Sciatic nerve (tissue), 2 donors: ENCODE results near the gene ANP32D. TPM values are rescaled to one million over a fixed set of nuclear protein-coding genes. Genes with fewer than 3 reads are reported as not detected.
"Not testable (repeated sequence)": the region's sequence is repeated elsewhere in the genome, so short reads cannot be mapped to it uniquely, and the experiment has no call there.

Source experiments
- ATAC-seq: fragments of 200-7000 bp; cut with Tn5 transposase; one replicate; pipeline ENCODE4 v1.9.1; 2020; ENCODE audit warnings: mild to moderate bottlenecking, moderate library complexity
- DNase-seq: peaks from one replicate; pipeline ENCODE4 v3.0.0-alpha.2; 2020; ENCODE audit warnings: low spot score
- intact Hi-C: fragments of 100-400 bp; cut with DNase I; formaldehyde crosslinking; loops from one replicate; pipeline ENCODE4 v1.14.2; 2022
- total RNA-seq: library from RNA; stranded (reverse); fragmentation: NEBNext Ultra II Directional; extraction: Animal tissue kit (Norgen Biotek cat#: 25700); gene quantifications from one replicate; pipeline ENCODE4 v1.2.1, GENCODE V29; 2021
- donor health status: DM: no; HTN: no; CAD: no.
- donor health status: DM: no; HTN: no; CAD: no.

The ANP32D gene
- total RNA-seq = 1.1 TPM

- no peak for DNase-seq
- intact Hi-C loops = no loop called here
- ATAC-seq = no peak
Measured at GRCh38 chr12:48472259-48472658, at the start of gene ANP32D. Gene ANP32D, plus strand, starts transcription at chr12:48472559. Its CDS starts 106 bp downstream, at chr12:48472665.

DNA sequence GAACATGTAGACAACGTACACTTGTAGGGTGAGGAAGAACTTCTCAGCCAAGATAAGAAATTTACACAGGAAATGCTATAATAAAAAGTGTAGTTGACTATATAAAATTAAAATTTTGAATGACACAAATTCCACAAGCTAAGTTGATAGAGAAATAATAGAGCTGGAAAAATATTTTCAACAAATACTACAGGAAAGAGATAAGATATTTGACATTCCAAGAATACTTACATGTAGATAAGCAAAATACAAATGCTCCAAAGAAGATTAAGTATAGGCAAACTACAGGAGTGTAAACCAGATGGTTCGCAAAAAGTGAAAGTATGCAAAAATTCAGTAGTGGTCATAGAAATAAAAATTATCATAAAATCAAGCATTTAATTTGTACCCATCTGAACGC lies 49.2 kb upstream of the ANP32D start:
- intact Hi-C loops = no loop called here

GRCh38 chr12:48424644-48425043 lies 47.7 kb upstream of the ANP32D start:
- DNase-seq (no peak), ATAC-seq (no peak)
- intact Hi-C loops = no loop called here

More for the DNA sequence above, 49.2 kb upstream of the ANP32D start:
- no peak for DNase-seq
- no peak for ATAC-seq

- ATAC-seq, intact Hi-C loops, DNase-seq: not testable (repeated sequence)
Measured at GRCh38 chr12:48434016-48434415, 38.3 kb upstream of the ANP32D start.

DNA sequence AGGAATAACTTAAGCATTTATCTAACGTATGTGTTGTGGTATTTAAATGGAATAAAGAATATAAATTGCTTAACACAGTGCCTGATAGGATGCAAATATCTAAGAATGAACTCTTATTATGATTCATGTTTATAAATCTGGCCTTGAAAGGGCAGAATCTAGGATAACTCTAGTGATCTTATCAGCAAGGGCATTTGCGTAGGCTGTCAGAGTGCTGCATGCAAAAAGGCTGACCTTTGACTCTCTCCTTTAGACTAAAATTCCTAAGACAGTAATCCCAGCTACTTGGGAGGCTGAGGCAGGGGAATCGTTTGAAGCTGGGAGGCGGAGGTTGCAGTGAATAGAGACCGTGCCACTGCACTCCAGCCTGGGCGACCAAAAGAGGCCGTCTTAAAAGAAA lies 31.3 kb upstream of the ANP32D start:
- DNase-seq = no peak
- intact Hi-C loops = no loop called here
- no peak for ATAC-seq

DNA sequence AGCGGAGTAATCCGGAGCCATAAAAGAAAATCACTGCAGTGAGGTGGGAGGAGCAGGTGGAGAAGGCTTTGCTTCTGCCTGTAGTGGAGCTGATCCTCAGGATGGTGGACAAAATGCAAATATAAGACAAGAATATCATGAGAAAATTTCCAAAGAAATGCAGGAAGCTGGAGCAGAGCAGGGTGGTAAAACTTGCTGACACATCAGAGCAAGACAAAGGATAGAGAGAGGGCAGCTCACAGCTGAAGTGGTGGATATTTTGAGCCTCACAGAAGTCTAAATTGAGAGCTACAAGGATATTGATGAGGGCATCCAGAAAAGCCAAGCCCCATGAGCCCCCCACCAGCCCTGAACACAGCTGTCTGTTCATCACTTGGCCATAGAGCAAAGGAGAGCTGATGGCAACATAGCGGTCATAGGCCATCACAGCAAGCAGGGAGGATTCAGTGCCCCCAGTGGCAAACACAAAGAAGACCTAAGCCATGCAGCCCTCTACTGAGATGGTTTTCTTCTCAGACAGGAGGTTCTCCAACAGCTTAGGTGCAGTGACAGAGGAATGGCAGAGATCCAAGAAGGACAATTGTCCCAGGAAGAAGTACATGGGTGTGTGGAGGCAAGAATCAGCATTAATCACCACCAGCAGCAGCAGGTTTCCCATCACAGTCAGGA lies 30.0 kb upstream of the ANP32D start:
- no peak for ATAC-seq

DNA sequence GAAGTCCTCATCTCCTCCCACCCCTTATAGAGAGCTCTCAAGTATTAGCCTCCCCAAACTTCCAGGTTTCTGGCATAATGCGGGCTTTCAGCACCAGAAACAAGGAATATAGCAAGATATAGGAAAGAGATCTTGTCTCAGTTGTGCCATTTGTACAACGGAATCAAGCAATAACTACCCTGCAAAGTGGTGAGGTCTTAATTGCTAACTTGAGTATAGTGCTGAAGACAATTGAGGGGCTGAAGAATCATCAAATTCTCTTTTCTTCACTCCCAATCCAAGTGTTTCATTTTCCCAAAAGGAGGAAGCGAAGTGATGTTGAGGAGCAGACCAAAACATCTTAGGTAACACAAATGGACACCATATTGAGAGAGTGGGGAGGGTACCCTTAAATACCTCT lies 26.8 kb upstream of the ANP32D start:
- DNase-seq = no peak
- ATAC-seq = no peak
- intact Hi-C loops = no loop called here

More for the DNA sequence above, 30.0 kb upstream of the ANP32D start:
- intact Hi-C loops = no loop called here
- DNase-seq = no peak

GRCh38 chr12:48446161-48446776 lies 26.1 kb upstream of the ANP32D start:
- ATAC-seq = no peak
- intact Hi-C loops = no loop called here
- no peak for DNase-seq

DNA sequence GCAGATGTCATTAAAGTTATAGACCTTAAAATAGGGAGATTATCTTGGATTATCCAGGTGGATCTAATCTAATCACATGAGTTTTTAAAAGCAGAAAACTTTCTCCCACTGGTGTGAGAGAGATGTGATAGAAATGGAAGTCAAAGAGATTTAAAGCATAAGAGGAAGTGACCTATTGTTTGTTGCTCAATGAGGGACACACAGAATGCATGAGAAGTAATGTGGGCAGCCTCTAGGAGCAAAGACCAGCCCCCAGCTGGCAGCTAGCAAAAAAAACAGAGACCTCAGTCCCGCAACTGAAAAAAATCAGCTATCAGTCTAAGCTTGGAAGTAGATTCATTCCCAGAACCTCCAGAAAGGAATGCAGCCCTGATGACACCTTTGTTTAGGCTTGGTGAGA lies 24.6 kb upstream of the ANP32D start:
- ATAC-seq = no peak

DNA sequence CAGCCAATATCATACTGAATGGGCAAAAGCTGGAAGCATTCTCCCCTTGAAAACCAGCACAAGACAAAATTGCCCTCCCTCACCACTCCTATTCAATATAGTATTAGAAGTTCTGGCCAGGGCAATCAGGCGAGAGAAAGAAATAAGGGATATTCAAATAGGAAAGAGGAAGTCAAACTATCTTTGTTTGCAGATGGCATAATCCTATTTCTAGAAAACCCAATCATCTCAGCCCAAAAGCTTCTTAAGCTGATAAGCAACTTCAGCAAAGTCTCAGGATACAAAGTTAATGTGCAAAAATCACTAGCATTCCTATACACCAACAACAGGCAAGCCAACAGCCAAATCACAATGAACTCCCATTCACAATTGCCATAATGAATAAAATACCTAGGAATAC lies 21.0 kb upstream of the ANP32D start:
- no peak for ATAC-seq

More for the DNA sequence above, 24.6 kb upstream of the ANP32D start:
- intact Hi-C loops = no loop called here
- DNase-seq = no peak

DNA sequence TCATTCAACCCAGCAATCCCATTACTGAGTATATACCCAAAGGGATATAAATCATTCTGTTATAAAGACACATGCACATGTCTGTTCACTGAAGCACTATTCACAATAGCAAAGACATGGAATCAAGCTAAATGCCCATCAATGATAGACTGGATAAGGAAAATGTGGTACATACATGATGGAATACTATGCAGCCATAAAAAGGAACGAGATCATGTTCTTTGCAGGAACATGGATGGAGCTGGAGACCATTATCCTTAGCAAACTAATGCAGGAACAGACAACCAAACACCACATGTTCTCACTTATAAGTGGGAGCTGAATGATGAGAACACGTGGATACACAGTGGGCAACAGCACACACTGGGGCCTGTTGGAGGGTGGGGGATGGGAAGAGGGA lies 19.4 kb upstream of the ANP32D start:
- ATAC-seq, DNase-seq, intact Hi-C loops: not testable (repeated sequence)

More for the DNA sequence above, 21.0 kb upstream of the ANP32D start:
- intact Hi-C loops = no loop called here
- DNase-seq = no peak

DNA sequence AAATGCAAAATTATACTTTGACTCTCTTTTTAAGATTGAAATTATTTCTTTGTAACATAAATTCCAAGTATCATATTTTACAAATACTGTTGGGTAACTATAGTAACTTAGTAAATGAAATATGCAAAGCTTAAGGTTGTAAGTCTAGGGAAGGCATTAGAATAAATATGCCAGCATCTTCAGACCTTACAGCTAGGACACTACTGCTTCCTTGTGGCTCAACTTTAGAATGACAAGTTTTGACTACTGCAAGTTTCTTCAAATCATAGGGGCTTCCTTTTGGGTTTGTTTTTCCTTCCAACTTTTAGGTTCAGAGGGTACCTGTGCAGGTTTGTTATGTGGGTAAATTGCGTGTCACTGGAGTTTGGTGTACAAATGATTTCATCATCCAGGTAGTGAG lies 17.7 kb upstream of the ANP32D start:
- ATAC-seq (no peak), DNase-seq (no peak)
- intact Hi-C loops = no loop called here

DNA sequence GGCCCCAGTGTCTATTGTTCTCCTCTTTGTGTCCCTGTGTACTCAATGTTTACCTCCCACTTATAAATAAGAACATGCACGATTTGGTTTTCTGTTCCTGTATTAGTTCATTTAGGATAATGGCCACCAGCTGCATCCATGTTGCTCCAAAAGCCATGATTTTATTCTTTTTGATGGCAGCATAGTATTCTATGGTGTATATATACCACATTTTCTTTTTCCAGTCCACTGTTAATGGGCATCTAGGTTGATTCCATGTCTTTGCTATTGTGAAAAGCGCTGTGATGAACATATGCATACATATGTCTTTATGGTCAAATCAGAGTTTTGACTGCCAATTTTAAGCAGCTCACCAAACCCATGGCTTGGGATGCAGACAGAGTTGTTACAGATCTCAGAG lies 17.2 kb upstream of the ANP32D start:
- no peak for ATAC-seq
- no peak for DNase-seq
- intact Hi-C loops = no loop called here

DNA sequence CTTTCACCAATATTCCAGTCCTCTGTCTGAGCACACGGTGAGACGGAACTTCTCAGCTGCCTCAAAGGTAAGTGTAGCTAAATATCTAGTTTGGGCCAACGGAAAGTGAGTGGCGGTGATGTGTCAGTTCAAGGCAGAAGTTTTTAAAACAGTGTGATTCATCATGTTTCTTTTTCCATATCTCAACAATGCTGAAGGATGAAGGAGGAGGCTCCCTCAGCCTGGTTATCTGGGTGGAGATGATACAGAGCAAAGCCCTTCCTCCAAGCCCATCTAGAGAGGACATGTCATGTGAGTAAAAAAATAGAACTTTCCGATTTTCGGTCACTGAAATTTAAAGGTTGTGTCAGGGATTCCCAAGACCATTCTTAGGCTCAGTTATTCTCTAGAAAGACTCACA lies 13.1 kb upstream of the ANP32D start:
- no peak for DNase-seq
- intact Hi-C loops = no loop called here
- no peak for ATAC-seq

GRCh38 chr12:48469027-48469426 lies 3.3 kb upstream of the ANP32D start:
- ATAC-seq, intact Hi-C loops: not testable (repeated sequence)

DNA sequence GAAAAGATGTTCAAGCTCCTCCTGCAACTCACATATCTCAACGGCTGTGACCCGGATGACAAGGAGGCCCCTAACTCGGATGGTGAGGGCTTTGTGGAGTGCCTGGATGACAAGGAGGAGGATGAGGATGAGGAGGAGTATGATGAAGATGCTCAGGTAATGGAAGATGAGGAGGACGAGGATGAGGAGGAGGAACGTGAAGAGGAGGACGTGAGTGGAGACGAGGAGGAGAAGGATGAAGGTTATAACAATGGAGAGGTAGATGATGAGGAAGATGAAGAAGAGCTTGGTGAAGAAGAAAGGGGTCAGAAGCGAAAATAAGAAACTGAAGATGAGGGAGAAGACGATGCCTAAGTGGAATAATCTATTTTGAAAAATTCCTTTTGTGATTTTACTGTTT lies 702 bp downstream of the ANP32D start:
- ATAC-seq (no peak), DNase-seq (no peak)
- intact Hi-C loops = no loop called here

More at GRCh38 chr12:48469027-48469426, 3.3 kb upstream of the ANP32D start:
- not testable (repeated sequence) for DNase-seq

DNA sequence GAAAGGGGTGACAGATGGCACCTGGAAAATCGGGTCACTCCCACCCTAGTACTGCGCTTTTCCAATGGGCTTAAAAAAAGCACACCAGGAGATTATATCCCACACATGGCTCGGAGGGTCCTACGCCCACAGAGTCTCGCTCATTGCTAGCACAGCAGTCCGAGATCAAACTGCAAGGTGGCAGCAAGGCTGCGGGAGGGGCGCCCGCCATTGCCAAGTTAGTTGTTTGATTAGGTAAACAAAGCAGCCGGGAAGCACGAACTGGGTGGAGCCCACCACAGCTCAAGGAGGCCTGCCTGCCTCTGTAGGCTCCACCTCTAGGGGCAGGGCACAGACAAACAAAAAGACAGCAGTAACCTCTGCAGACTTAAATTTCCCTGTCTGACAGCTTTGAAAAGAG lies 2.1 kb downstream of the ANP32D start:
- DNase-seq, ATAC-seq, intact Hi-C loops: not testable (repeated sequence)

DNA sequence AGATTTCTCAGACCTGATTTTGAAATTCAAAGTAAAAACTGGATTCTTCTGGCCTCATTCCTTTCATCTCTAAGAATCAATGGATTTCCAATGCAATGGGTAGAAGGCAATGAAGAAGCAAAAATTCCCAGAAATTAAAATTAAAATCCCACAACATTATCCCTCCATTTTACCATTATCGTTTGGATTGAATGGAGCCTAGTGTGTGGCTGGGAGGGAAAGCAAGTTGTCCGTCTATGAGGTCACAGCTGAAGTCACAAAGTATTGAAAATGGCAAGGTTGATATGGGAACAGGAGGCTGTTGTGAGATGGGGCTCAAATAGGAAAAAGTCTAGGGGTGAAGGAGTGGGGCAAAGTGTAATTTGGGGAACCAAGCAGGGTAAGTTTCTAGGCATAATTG lies 9.8 kb downstream of the ANP32D start, which contains the start of gene C12orf54:
TSS of gene C12orf54 (plus strand) at position 301 of the 400 bp plus-strand sequence. CDS start 799 bp downstream, outside the sequence.
- no peak for ATAC-seq
- DNase-seq = no peak
- intact Hi-C loops = no loop called here

DNA sequence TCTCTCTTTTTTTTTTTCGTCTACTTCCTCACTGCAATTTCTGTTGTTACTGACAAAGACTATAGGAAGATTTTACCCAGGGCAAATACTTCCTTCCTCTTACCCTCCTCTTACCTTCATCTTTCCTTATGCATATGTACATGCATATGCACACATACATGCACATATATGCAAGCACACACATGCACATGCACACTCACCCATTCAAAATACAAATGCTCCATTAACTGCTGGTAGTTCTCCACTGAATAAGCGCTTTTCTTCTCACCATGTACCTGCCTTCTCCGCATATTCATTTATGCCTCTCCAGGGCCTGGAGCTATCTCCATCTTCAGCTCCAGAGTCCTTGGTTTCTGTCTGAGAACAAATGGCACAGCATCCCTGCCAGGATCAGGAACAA lies 10.6 kb downstream of the ANP32D start:
- no peak for DNase-seq
- no peak for ATAC-seq
- intact Hi-C loops = no loop called here

DNA sequence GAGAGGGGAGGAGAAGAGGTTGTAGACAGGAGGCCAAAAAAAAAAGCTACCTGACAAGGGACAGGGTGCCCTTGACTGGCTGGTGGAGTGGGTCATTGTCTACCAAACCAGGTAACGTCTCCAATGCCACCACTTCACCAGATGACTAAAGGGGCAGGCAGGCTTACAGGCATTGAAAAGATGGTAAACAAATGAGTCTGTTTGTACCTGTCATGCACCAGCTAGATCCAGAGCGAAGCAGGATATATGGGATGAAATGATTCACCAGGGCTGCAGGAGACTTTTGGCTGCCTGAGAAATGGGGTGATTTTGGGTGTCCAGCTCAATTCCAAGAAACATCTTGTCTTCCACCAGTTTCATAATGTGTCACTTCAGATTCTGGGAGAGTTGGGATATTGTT lies 13.9 kb downstream of the ANP32D start:
- DNase-seq = no peak
- no peak for ATAC-seq
- intact Hi-C loops = no loop called here

- intact Hi-C loops = no loop called here
- DNase-seq = no peak
- ATAC-seq = no peak
Measured at GRCh38 chr12:48486679-48487078, 14.3 kb downstream of the ANP32D start.
